Neural cell (in vitro differentiated cells): ENCODE results near the gene CACNA2D1. TPM values are rescaled to one million over a fixed set of nuclear protein-coding genes. Genes with fewer than 3 reads are reported as not detected.

ENCODE experiments used
- H2AFZ ChIP-seq: fragments of 200-600, 300-800 bp; sonication (generic), shearing (Covaris generic); 2 replicates; pipeline ENCODE4 v1.6.0; 2014; ENCODE audit warnings: low read depth, mild to moderate bottlenecking, antibody characterized with exemption, low read length, moderate library complexity
- H3F3A ChIP-seq: fragments of 200-600 bp; shearing (Covaris generic); 2 replicates; pipeline ENCODE4 v1.6.1; 2016; ENCODE audit warnings: mild to moderate bottlenecking, moderate library complexity, mixed read lengths, antibody characterized with exemption, low read length; ENCODE audit not compliant: insufficient read depth, poor library complexity, severe bottlenecking
- H3K27ac ChIP-seq: fragments of 200-600, 300-800 bp; sonication (generic), shearing (Covaris generic); 2 replicates; pipeline ENCODE4 v1.5.1; 2014; ENCODE audit warnings: mild to moderate bottlenecking, low read length, moderate library complexity
- H3K27me3 ChIP-seq: fragments of 300-800, 200-600 bp; sonication (generic), shearing (Covaris generic); 2 replicates; pipeline ENCODE4 v1.6.0; 2014; ENCODE audit warnings: mild to moderate bottlenecking, low read depth, low read length, moderate library complexity; ENCODE audit not compliant: insufficient read depth
- H3K36me3 ChIP-seq: fragments of 300-800, 200-600 bp; sonication (generic), shearing (Covaris generic); 2 replicates; pipeline ENCODE4 v1.5.1; 2014; ENCODE audit warnings: mild to moderate bottlenecking, antibody characterized with exemption, low read length, moderate library complexity; ENCODE audit not compliant: insufficient read depth
- H3K4me2 ChIP-seq: fragments of 300-800, 200-600 bp; sonication (generic), shearing (Covaris generic); 2 replicates; pipeline ENCODE4 v1.6.0; 2014; ENCODE audit warnings: mild to moderate bottlenecking, low read length
- H3K4me3 ChIP-seq: fragments of 300-800, 200-600 bp; sonication (generic), shearing (Covaris generic); 2 replicates; pipeline ENCODE4 v1.5.1; 2014; ENCODE audit warnings: mild to moderate bottlenecking, low read length, moderate library complexity
- H3K79me2 ChIP-seq: fragments of 200-600 bp; shearing (Covaris generic); replicated peaks from 2 replicates; pipeline ENCODE4 v1.6.0; 2014; ENCODE audit warnings: mild to moderate bottlenecking, low read length, moderate library complexity; ENCODE audit not compliant: insufficient read depth
- H3K9ac ChIP-seq: fragments of 300-800, 200-600 bp; sonication (generic), shearing (Covaris generic); 2 replicates; pipeline ENCODE4 v1.6.1; 2016; ENCODE audit warnings: mild to moderate bottlenecking, low read length, mixed read lengths
- H3K9me2 ChIP-seq: fragments of 200-600 bp; shearing (Covaris generic); 2 replicates; pipeline ENCODE4 v1.6.1; 2016; ENCODE audit warnings: mild to moderate bottlenecking, low read length, mixed read lengths; ENCODE audit not compliant: insufficient read depth
- H3K9me3 ChIP-seq: fragments of 200-600, 300-800 bp; sonication (generic), shearing (Covaris generic); 2 replicates; pipeline ENCODE4 v1.6.1; 2016; ENCODE audit warnings: mild to moderate bottlenecking, mixed run types, low read length, moderate library complexity, mixed read lengths
- H4K20me1 ChIP-seq: fragments of 200-600 bp; shearing (Covaris generic); 2 replicates; pipeline ENCODE4 v1.6.1; 2016; ENCODE audit warnings: mild to moderate bottlenecking, mixed run types; ENCODE audit not compliant: insufficient read depth
- CTCF ChIP-seq: fragments of 450-650 bp; IDR thresholded peaks from 2 replicates; pipeline ENCODE4 v1.5.1; 2014; ENCODE audit warnings: antibody characterized with exemption, mild to moderate bottlenecking, moderate library complexity; ENCODE audit not compliant: poor library complexity, severe bottlenecking
- EP300 ChIP-seq: fragments of 450-650 bp; conservative IDR thresholded peaks from 2 replicates; pipeline ENCODE4 v1.6.1; 2014; ENCODE audit warnings: antibody characterized with exemption, mild to moderate bottlenecking, moderate library complexity; ENCODE audit not compliant: poor library complexity, severe bottlenecking
- EZH2 ChIP-seq: fragments of 200-600, 300-800 bp; shearing (Covaris generic), sonication (generic); IDR thresholded peaks from 2 replicates; pipeline ENCODE4 v1.6.1; 2014; ENCODE audit warnings: antibody characterized with exemption, low read length, borderline replicate concordance, mild to moderate bottlenecking; ENCODE audit not compliant: insufficient read depth, poor library complexity, severe bottlenecking
- MXI1 ChIP-seq: fragments of 450-650 bp; conservative IDR thresholded peaks from 2 replicates; pipeline ENCODE4 v1.6.1; 2014; ENCODE audit warnings: antibody characterized with exemption, mild to moderate bottlenecking; ENCODE audit not compliant: poor library complexity, severe bottlenecking
- POLR2AphosphoS5 ChIP-seq: IDR thresholded peaks from 2 replicates; pipeline ENCODE4 v1.6.1; 2012
- RAD21 ChIP-seq: fragments of 450-650 bp; conservative IDR thresholded peaks from 2 replicates; pipeline ENCODE4 v1.6.1; 2014; ENCODE audit warnings: antibody characterized with exemption, mild to moderate bottlenecking, moderate library complexity
- REST ChIP-seq: IDR thresholded peaks from 2 replicates; pipeline ENCODE4 v1.6.1; 2012; ENCODE audit warnings: borderline replicate concordance
- SMC3 ChIP-seq: fragments of 450-650 bp; conservative IDR thresholded peaks from 2 replicates; pipeline ENCODE4 v1.6.1; 2014; ENCODE audit warnings: antibody characterized with exemption, mild to moderate bottlenecking, moderate library complexity; ENCODE audit not compliant: poor library complexity
- TAF1 ChIP-seq: IDR thresholded peaks from 2 replicates; pipeline ENCODE4 v1.6.1; 2012; ENCODE audit warnings: low read depth
- polyA plus RNA-seq: library from polyadenylated mRNA; depleted of rRNA; stranded (reverse); fragments of >200 nt; gene quantifications from 2 replicates; pipeline ENCODE4 v1.2.3, GENCODE V29; 2014

Gene CACNA2D1
- polyA plus RNA-seq, 1 donor from 2014 or later: 7.0 TPM

GRCh38 chr7:82393840-82394220, 49.7 kb downstream of the CACNA2D1 start:
- no peaks in the 10 kb centered on the region for H3K9me3 ChIP-seq
- peaks cover 43% of the 10 kb centered on the region for H3K27me3 ChIP-seq

GRCh38 chr7:82393076-82393839, 50.3 kb downstream of the CACNA2D1 start:
- Histone ChIP-seq H3K27ac (no peak overlapping the region), H3K79me2 (no peaks in the 10 kb centered on the region), H3K27me3 (peaks cover 45% of the 10 kb centered on the region), H3K9ac (no peak overlapping the region), H3K9me2 (no peaks in the 10 kb centered on the region), H3F3A (no peaks in the 10 kb centered on the region), H3K9me3 (no peaks in the 10 kb centered on the region), H3K4me2 (no peak overlapping the region), H2AFZ (no peak overlapping the region), H3K4me3 (no peak overlapping the region), H4K20me1 (no peaks in the 10 kb centered on the region), H3K36me3 (no peaks in the 10 kb centered on the region)
- TF ChIP-seq MXI1: no peak
- no peak for TF ChIP-seq RAD21
- TF ChIP-seq POLR2AphosphoS5: no peak
- no peak for TF ChIP-seq SMC3
- no peak for TF ChIP-seq EP300
- TF ChIP-seq EZH2: no peak
- no peak for TF ChIP-seq REST

More at GRCh38 chr7:82393840-82394220, 49.7 kb downstream of the CACNA2D1 start:
- no peaks in the 10 kb centered on the region for H3K9me2 ChIP-seq
- H3K9ac ChIP-seq: no peak overlapping the region
- no peaks in the 10 kb centered on the region for H3K79me2 ChIP-seq
- H3K36me3 ChIP-seq: no peaks in the 10 kb centered on the region
- H3K4me2 ChIP-seq: no peak overlapping the region
- H4K20me1 ChIP-seq: no peaks in the 10 kb centered on the region
- H3K4me3 ChIP-seq: no peak overlapping the region
- no peaks in the 10 kb centered on the region for H3F3A ChIP-seq
- no peak overlapping the region for H3K27ac ChIP-seq
- TF ChIP-seq EP300 (no peak), EZH2 (no peak), POLR2AphosphoS5 (no peak), TAF1 (no peak), SMC3 (no peak), RAD21 (no peak), REST (no peak), CTCF (no peak), MXI1 (no peak)
- no peak overlapping the region for H2AFZ ChIP-seq
